Adrenal gland (tissue), 12 donors: ENCODE results near the gene ARMC9. TPM values are rescaled to one million over a fixed set of nuclear protein-coding genes. Genes with fewer than 3 reads are reported as not detected.

Experiments used
- DNase-seq, 7 donors: peaks; one replicate each; pipeline ENCODE4 v3.0.0-alpha.2; 2019 to 2020
- H3K27ac ChIP-seq, 5 donors: fragments of 200-600 bp; sonication (generic) in 4 of 5; 1 replicate in 3 of 5; 2 replicates in 2 of 5; pipeline versions ENCODE4 v1.5.1 to v1.8.0; 2016 to 2020; ENCODE audit warnings: mild to moderate bottlenecking in 1 of 5
- H3K27me3 ChIP-seq: fragments of 200-600 bp; 2 replicates; pipeline ENCODE4 v1.8.0; 2021
- H3K36me3 ChIP-seq, 2 donors: fragments of 200-600 bp; replicated peaks in 1 of 2; 1 replicate in 1 of 2; 2 replicates in 1 of 2; pipeline versions ENCODE4 v1.5.1 to v1.8.0; 2018 to 2022
- H3K4me1 ChIP-seq, 2 donors: fragments of 200-600 bp; replicated peaks in 1 of 2; 1 replicate in 1 of 2; 2 replicates in 1 of 2; pipeline versions ENCODE4 v1.5.1 to v1.8.0; 2018 to 2021
- H3K4me3 ChIP-seq, 4 donors: fragments of 200-600 bp; sonication (generic) in 3 of 4; one replicate each; pipeline ENCODE4 v1.5.1; 2016 to 2018
- H3K9me3 ChIP-seq, 3 donors: fragments of 200-600 bp; sonication (generic) in 1 of 3; replicated peaks in 1 of 3; 1 replicate in 2 of 3; 2 replicates in 1 of 3; pipeline versions ENCODE4 v1.5.1 to v1.8.0; 2016 to 2021
- CTCF ChIP-seq, 6 experiments: fragments of 450-650 bp in 4 of 6; fragments of 200-600 bp in 2 of 6; sonication (generic) in 1 of 6; IDR thresholded peaks; 1 replicate in 5 of 6; 2 replicates in 1 of 6; pipeline versions ENCODE4 v1.5.1 to v1.8.0; 2016 to 2021; ENCODE audit warnings: antibody characterized with exemption in 6 of 6, mild to moderate bottlenecking in 2 of 6, moderate library complexity in 1 of 6
- POLR2A ChIP-seq, 2 donors: fragments of 450-650 bp; IDR thresholded peaks; one replicate each; pipeline ENCODE4 v1.6.1; 2017; ENCODE audit warnings: antibody characterized with exemption in 2 of 2, mild to moderate bottlenecking in 2 of 2, moderate library complexity in 1 of 2
- WGBS, 4 donors: extraction: QIAGEN DNeasy Blood & Tissue Kit in 2 of 4; methylation state at CpG; one replicate each; pipeline versions ENCODE4 v1.1.5 to v1.1.7; 2013 to 2017; 5-methylcytosine and 5-hydroxymethylcytosine counted together
- intact Hi-C, 2 donors: fragments of 100-400 bp; cut with DNase I; formaldehyde crosslinking; loops; one replicate each; pipeline versions ENCODE4 v1.14.1 to v1.15.0; 2022 to 2023
- microRNA-seq, 3 donors: library from miRNA; unstranded; fragments of <30 nt; microRNA quantifications; one replicate each; pipeline ENCODE4, GENCODE V29; 2017 to 2020
- polyA plus RNA-seq, 3 donors: library from polyadenylated mRNA; stranded (reverse); fragments of 200-250 nt in 2 of 3; fragments of 350-450 nt in 1 of 3; fragmentation: Illumina TruSeq in 1 of 3; extraction: RNeasy Lipid Tissue Mini Kit (QIAGEN cat#74804) in 1 of 3; gene quantifications; one replicate each; pipeline ENCODE4 v1.2.3, GENCODE V29; 2013 to 2014
- small RNA-seq, 2 donors: library from RNA; depleted of rRNA; stranded (forward); fragments of <200 nt; gene quantifications; one replicate each; pipeline ENCODE3, GENCODE V24; 2016
- total RNA-seq, 9 donors: library from RNA; depleted of rRNA in 4 of 9; stranded (reverse); fragments of >200 nt in 4 of 9; fragments of 120-200 nt in 1 of 9; fragmentation: NEBNext Ultra II Directional in 1 of 9; extraction: Animal tissue kit (Norgen Biotek cat#: 25700) in 1 of 9; gene quantifications; one replicate each; pipeline versions ENCODE4 v1.1.0 to v1.2.4, GENCODE V29; 2013 to 2023
- donor health status: healthy with polysubstance abuse.
- donor health status: Bipolar disorder and iron deficiency.
- donor health status: DM: yes; HTN: yes; CAD: no.
- donor health status: DM: no; HTN: no; CAD: no.
- donor health status: DM: no; HTN: no; CAD: no.
- donor health status: DM: yes; HTN: yes; CAD: no.

ARMC9 gene
- total and polyA plus RNA-seq, 12 donors = 22.0 to 109 (median 54.2) TPM

- Histone ChIP-seq H3K9me3 (no peaks in the 10 kb centered on the region), H3K36me3 (no peaks in the 10 kb centered on the region), H3K27ac (no peak overlapping the region), H3K4me1 (no peaks in the 10 kb centered on the region), H3K4me3 (no peak overlapping the region), H3K27me3 (no peaks in the 10 kb centered on the region)
- TF ChIP-seq CTCF (IDR thresholded peaks at IDR 0.05) = no peak
- no peak for TF ChIP-seq POLR2A (IDR thresholded peaks at IDR 0.05)
- DNase-seq = no peak
- intact Hi-C loops = loop anchor here in 1 of 2 donors (10.0 kb wide), 1 partner anchor 314 kb away; no protein-coding TSS in a partner anchor
- WGBS, 4 donors = 90 to 94% (median 91%) methylated on average over 14 to 26 of the region's 26 CpGs
These were observed 220.6 kb downstream of the ARMC9 start for GRCh38 chr2:231418820-231419640.

GRCh38 chr2:231421051-231421580 lies 222.7 kb downstream of the ARMC9 start:
- H3K9me3 ChIP-seq = no peaks in the 10 kb centered on the region
- DNase-seq = no peak
- H3K4me1 ChIP-seq = no peaks in the 10 kb centered on the region
- H3K27ac ChIP-seq = no peak overlapping the region
- no peaks in the 10 kb centered on the region for H3K27me3 ChIP-seq
- H3K4me3 ChIP-seq = no peak overlapping the region
- no peaks in the 10 kb centered on the region for H3K36me3 ChIP-seq
- TF ChIP-seq POLR2A (IDR thresholded peaks at IDR 0.05) (no peak), CTCF (IDR thresholded peaks at IDR 0.05) (no peak)
- intact Hi-C loops = no loop called here
- 73 to 89% (median 88%) methylated on average over 7 to 9 of the region's 9 CpGs for WGBS, 4 donors

GRCh38 chr2:231422056-231422455 lies 223.6 kb downstream of the ARMC9 start:
- H3K4me3 ChIP-seq = no peak overlapping the region
- WGBS, 4 donors = 75 to 90% (median 83%) methylated on average over 2 of the region's 2 CpGs
- TF ChIP-seq POLR2A (IDR thresholded peaks at IDR 0.05) (no peak), CTCF (IDR thresholded peaks at IDR 0.05) (no peak)
- intact Hi-C loops = no loop called here
- no peaks in the 10 kb centered on the region for H3K4me1 ChIP-seq
- no peaks in the 10 kb centered on the region for H3K9me3 ChIP-seq
- H3K27ac ChIP-seq = no peak overlapping the region
- no peaks in the 10 kb centered on the region for H3K36me3 ChIP-seq
- DNase-seq = no peak
- H3K27me3 ChIP-seq = no peaks in the 10 kb centered on the region

- no peaks in the 10 kb centered on the region for H3K9me3 ChIP-seq
- H3K27me3 ChIP-seq = no peaks in the 10 kb centered on the region
- WGBS, 4 donors = 88 to 95% (median 94%) methylated on average over 10 of the region's 10 CpGs
- no peak overlapping the region for H3K27ac ChIP-seq
- H3K4me3 ChIP-seq = no peak overlapping the region
- DNase-seq = no peak
- TF ChIP-seq POLR2A (IDR thresholded peaks at IDR 0.05) = no peak
- no peak for TF ChIP-seq CTCF (IDR thresholded peaks at IDR 0.05)
- no peaks in the 10 kb centered on the region for H3K36me3 ChIP-seq
- intact Hi-C loops = no loop called here
- no peaks in the 10 kb centered on the region for H3K4me1 ChIP-seq
These were observed 224.7 kb downstream of the ARMC9 start for GRCh38 chr2:231423176-231423575.

Small RNAs within 50 kb of the gene (microRNA-seq; reads per million reads assigned to microRNA genes)
- 0 reads per million in 3 donors for gene MIR4777

Small RNAs within 50 kb of the gene (small RNA-seq; reads per million reads assigned to genes)
- gene AC018738.1 = 0 reads per million in 2 donors
- gene MIR4777 = 0 reads per million in 2 donors

Other genes with a start within 250 kb of the ARMC9 start
- gene SPATA3, start 202.5 kb upstream of the ARMC9 start, total RNA-seq = not detected
- not detected for gene SPATA3, start 202.5 kb upstream of the ARMC9 start, polyA plus RNA-seq
- gene C2orf72, start 161.1 kb upstream of the ARMC9 start, total RNA-seq = 1 to 10 TPM in 1 of 9 donors, under 1 TPM in 7, not detected in 1; 0.11 to 1.9 (median 0.57) TPM
- 1 to 10 TPM in 2 of 3 donors, under 1 TPM in 1; 0.54 to 1.4 (median 1.2) TPM for gene C2orf72, start 161.1 kb upstream of the ARMC9 start, polyA plus RNA-seq
- gene PSMD1, start 141.8 kb upstream of the ARMC9 start, total RNA-seq = 100 to 1,000 TPM in 3 of 9 donors, 10 to 100 TPM in 6; 50.4 to 226 (median 88.5) TPM
- gene PSMD1, start 141.8 kb upstream of the ARMC9 start, polyA plus RNA-seq = 100 to 1,000 TPM in 1 of 3 donors, 10 to 100 TPM in 2; 38.9 to 203 (median 68.7) TPM
- gene HTR2B, start 73.6 kb upstream of the ARMC9 start, total RNA-seq = 10 to 100 TPM in 8 of 9 donors, 1 to 10 TPM in 1; 1.2 to 90.0 (median 49.7) TPM
- 10 to 100 TPM in 2 of 3 donors, 1 to 10 TPM in 1; 3.1 to 17.9 (median 15.8) TPM for gene HTR2B, start 73.6 kb upstream of the ARMC9 start, polyA plus RNA-seq
- gene B3GNT7, start 197.1 kb downstream of the ARMC9 start, total RNA-seq = 10 to 100 TPM in 8 of 9 donors, 1 to 10 TPM in 1; 2.2 to 71.6 (median 49.6) TPM
- gene B3GNT7, start 197.1 kb downstream of the ARMC9 start, polyA plus RNA-seq = 10 to 100 TPM in 2 of 3 donors, 1 to 10 TPM in 1; 3.1 to 12.6 (median 11.6) TPM